Adipocyte (in vitro differentiated cells): Measurements from ENCODE around the gene PPM1L.

Experiments
- DNase-seq: peaks from one replicate; pipeline ENCODE4 v3.0.0-alpha.2; 2015; ENCODE audit warnings: low read depth
- H3K27me3 ChIP-seq: replicated peaks from 2 replicates; pipeline ENCODE4 v1.7.0; 2013; ENCODE audit warnings: mild to moderate bottlenecking, low read length, moderate library complexity; ENCODE audit not compliant: control insufficient read depth, insufficient read depth
- H3K36me3 ChIP-seq: 2 replicates; pipeline ENCODE4 v1.7.0; 2013; ENCODE audit warnings: low read length, mild to moderate bottlenecking, moderate library complexity; ENCODE audit not compliant: control insufficient read depth, insufficient read depth, severe bottlenecking
- H3K4me1 ChIP-seq: 2 replicates; pipeline ENCODE4 v1.7.0; 2013; ENCODE audit warnings: mild to moderate bottlenecking, low read length, moderate library complexity; ENCODE audit not compliant: control insufficient read depth, insufficient read depth
- H3K4me3 ChIP-seq: 2 replicates; pipeline ENCODE4 v1.7.0; 2013; ENCODE audit warnings: mild to moderate bottlenecking, low read length, moderate library complexity
- H3K9ac ChIP-seq: 2 replicates; pipeline ENCODE4 v1.7.0; 2013; ENCODE audit warnings: mild to moderate bottlenecking, low read length, moderate library complexity
- H3K9me3 ChIP-seq: 2 replicates; pipeline ENCODE4 v1.7.0; 2013; ENCODE audit warnings: mild to moderate bottlenecking, low read length, moderate library complexity; ENCODE audit not compliant: control insufficient read depth

PPM1L gene

GRCh38 chr3:161082063-161082462 lies 326.0 kb downstream of the PPM1L start:
- DNase-seq: no peak
- peaks cover 6% of the 10 kb centered on the region for H3K36me3 ChIP-seq
- no peak overlapping the region for H3K4me3 ChIP-seq
- H3K9me3 ChIP-seq: no peaks in the 10 kb centered on the region
- H3K4me1 ChIP-seq: peaks cover 5% of the 10 kb centered on the region
- H3K9ac ChIP-seq: no peak overlapping the region
- no peaks in the 10 kb centered on the region for H3K27me3 ChIP-seq

GRCh38 chr3:161083131-161083530 lies 327.1 kb downstream of the PPM1L start:
- Histone ChIP-seq H3K9me3 (no peaks in the 10 kb centered on the region), H3K4me3 (no peak overlapping the region), H3K36me3 (peaks cover 6% of the 10 kb centered on the region), H3K27me3 (no peaks in the 10 kb centered on the region), H3K4me1 (peaks cover 5% of the 10 kb centered on the region), H3K9ac (no peak overlapping the region)
- DNase-seq: no peak

GRCh38 chr3:161084277-161084676 lies 328.2 kb downstream of the PPM1L start:
- peaks cover 5% of the 10 kb centered on the region for H3K4me1 ChIP-seq
- H3K27me3 ChIP-seq: no peaks in the 10 kb centered on the region
- H3K36me3 ChIP-seq: peaks cover 6% of the 10 kb centered on the region
- H3K4me3 ChIP-seq: no peak overlapping the region
- DNase-seq: no peak
- H3K9me3 ChIP-seq: no peaks in the 10 kb centered on the region
- H3K9ac ChIP-seq: no peak overlapping the region

GRCh38 chr3:161093895-161094294 lies 337.9 kb downstream of the PPM1L start:
- Histone ChIP-seq H3K27me3 (no peaks in the 10 kb centered on the region), H3K36me3 (no peaks in the 10 kb centered on the region), H3K4me3 (no peak overlapping the region), H3K9me3 (no peaks in the 10 kb centered on the region), H3K9ac (no peak overlapping the region), H3K4me1 (no peaks in the 10 kb centered on the region)
- DNase-seq: no peak

GRCh38 chr3:161096771-161097367 lies 340.8 kb downstream of the PPM1L start:
- Histone ChIP-seq H3K4me3 (no peak overlapping the region), H3K27me3 (no peaks in the 10 kb centered on the region), H3K9me3 (no peaks in the 10 kb centered on the region), H3K36me3 (no peaks in the 10 kb centered on the region), H3K9ac (no peak overlapping the region), H3K4me1 (no peaks in the 10 kb centered on the region)
- DNase-seq: no peak

- peaks cover 6% of the 10 kb centered on the region for H3K4me1 ChIP-seq
- no peaks in the 10 kb centered on the region for H3K27me3 ChIP-seq
- no peak overlapping the region for H3K9ac ChIP-seq
- H3K4me3 ChIP-seq: no peak overlapping the region
- no peaks in the 10 kb centered on the region for H3K9me3 ChIP-seq
- DNase-seq: no peak
- no peaks in the 10 kb centered on the region for H3K36me3 ChIP-seq
These were observed 345.0 kb downstream of the PPM1L start for GRCh38 chr3:161100994-161101393.

GRCh38 chr3:161101609-161102008 lies 345.6 kb downstream of the PPM1L start:
- Histone ChIP-seq H3K27me3 (no peaks in the 10 kb centered on the region), H3K36me3 (no peaks in the 10 kb centered on the region), H3K4me1 (peaks cover 6% of the 10 kb centered on the region), H3K9ac (no peak overlapping the region), H3K4me3 (no peak overlapping the region), H3K9me3 (no peaks in the 10 kb centered on the region)
- no peak for DNase-seq

- H3K9me3 ChIP-seq: no peaks in the 10 kb centered on the region
- no peaks in the 10 kb centered on the region for H3K27me3 ChIP-seq
- DNase-seq: no peak
- H3K36me3 ChIP-seq: no peaks in the 10 kb centered on the region
- peak overlapping the region; percentile 84 for H3K4me3 ChIP-seq
- peak overlapping the region; percentile 84 for H3K9ac ChIP-seq
- H3K4me1 ChIP-seq: peaks cover 6% of the 10 kb centered on the region
These were observed 347.9 kb downstream of the PPM1L start for GRCh38 chr3:161103776-161104385.

GRCh38 chr3:161104561-161105551 lies 348.8 kb downstream of the PPM1L start, which contains the start of gene B3GALNT1:
B3GALNT1 (minus strand) TSS chr3:161105349; CDS start chr3:161086754, 18,595 bp downstream.
- H3K27me3 ChIP-seq: no peaks in the 10 kb centered on the region
- H3K9ac ChIP-seq: peak within 1 kb of the TSS; percentile 84
- DNase-seq: peak; percentile 81
- H3K36me3 ChIP-seq: no peaks in the 10 kb centered on the region
- no peaks in the 10 kb centered on the region for H3K9me3 ChIP-seq
- H3K4me3 ChIP-seq: peak within 1 kb of the TSS; percentile 84
- H3K4me1 ChIP-seq: peaks cover 6% of the 10 kb centered on the region

GRCh38 chr3:161107311-161107710 lies 351.3 kb downstream of the PPM1L start:
- H3K4me3 ChIP-seq: no peak overlapping the region
- no peaks in the 10 kb centered on the region for H3K36me3 ChIP-seq
- peaks cover 6% of the 10 kb centered on the region for H3K4me1 ChIP-seq
- H3K27me3 ChIP-seq: no peaks in the 10 kb centered on the region
- no peak for DNase-seq
- H3K9ac ChIP-seq: no peak overlapping the region
- no peaks in the 10 kb centered on the region for H3K9me3 ChIP-seq

GRCh38 chr3:161108840-161109239 lies 352.8 kb downstream of the PPM1L start:
- Histone ChIP-seq H3K9ac (no peak overlapping the region), H3K4me1 (peaks cover 6% of the 10 kb centered on the region), H3K9me3 (no peaks in the 10 kb centered on the region), H3K27me3 (no peaks in the 10 kb centered on the region), H3K36me3 (no peaks in the 10 kb centered on the region), H3K4me3 (no peak overlapping the region)
- peak; percentile 42 for DNase-seq
